A673 (cell line): Measurements from ENCODE around the gene DPP7. TPM values are rescaled to one million over a fixed set of nuclear protein-coding genes. Genes with fewer than 3 reads are reported as not detected.

Source experiments
- BruUV-seq: library from RNA; stranded (reverse); fragments of 400-500 nt; replicated peaks from 2 replicates; lab custom pipeline; 2021; lab: Mats Ljungman, UMichigan
- CTCF ChIA-PET: fragments of 300-600 bp; sonication (Branson Sonifier 250); formaldehyde crosslinking; loops from one replicate; lab custom pipeline; 2022; ENCODE audit warnings: antibody characterized with exemption; lab: Charles Lee
- POLR2A ChIA-PET: fragments of 300-600 bp; sonication (Branson Sonifier 250); formaldehyde crosslinking; loops from one replicate; lab custom pipeline; 2022; ENCODE audit warnings: antibody characterized with exemption; ENCODE audit not compliant: low non-redundant PET; lab: Charles Lee
- DNase-seq: peaks from one replicate; pipeline ENCODE4 v3.0.0-alpha.2; 2015; ENCODE audit warnings: low spot score
- H3K27ac ChIP-seq: fragments of 200-600 bp; sonication (generic); 2 replicates; pipeline ENCODE4 v1.5.1; 2016; ENCODE audit warnings: mixed run types, low read depth, mild to moderate bottlenecking, mixed read lengths, antibody characterized with exemption, low read length; ENCODE audit not compliant: poor library complexity, severe bottlenecking
- H3K27me3 ChIP-seq: fragments of 200-600 bp; sonication (generic); replicated peaks from 2 replicates; pipeline ENCODE4 v1.6.1; 2017; ENCODE audit warnings: mixed run types, low read depth, mild to moderate bottlenecking, mixed read lengths, antibody characterized with exemption, low read length; ENCODE audit not compliant: insufficient read depth, poor library complexity
- H3K36me3 ChIP-seq: fragments of 200-600 bp; sonication (generic); 2 replicates; pipeline ENCODE4 v1.6.1; 2016; ENCODE audit warnings: mixed run types, mild to moderate bottlenecking, mixed read lengths, antibody characterized with exemption, low read length; ENCODE audit not compliant: insufficient read depth, poor library complexity, severe bottlenecking
- H3K4me1 ChIP-seq: fragments of 200-600 bp; sonication (generic); 2 replicates; pipeline ENCODE4 v1.6.1; 2017; ENCODE audit warnings: mixed run types, mild to moderate bottlenecking, mixed read lengths, antibody characterized with exemption, low read length; ENCODE audit not compliant: insufficient read depth, poor library complexity, severe bottlenecking
- H3K4me3 ChIP-seq: fragments of 200-600 bp; sonication (generic); 2 replicates; pipeline ENCODE4 v1.5.1; 2016; ENCODE audit warnings: low read depth, mixed run types, mild to moderate bottlenecking, mixed read lengths, low read length; ENCODE audit not compliant: poor library complexity, severe bottlenecking
- H3K9me3 ChIP-seq: fragments of 200-600 bp; sonication (generic); 2 replicates; pipeline ENCODE4 v1.6.1; 2016; ENCODE audit warnings: mixed run types, low read depth, mild to moderate bottlenecking, mixed read lengths, antibody characterized with exemption, low read length; ENCODE audit not compliant: poor library complexity, severe bottlenecking
- CTCF ChIP-seq: fragments of 300-800, 200-600 bp; sonication (generic); conservative IDR thresholded peaks from 2 replicates; pipeline ENCODE4 v1.5.1; 2017; ENCODE audit warnings: low read depth, mild to moderate bottlenecking, antibody characterized with exemption, low read length, moderate library complexity, mixed read lengths
- EZH2 ChIP-seq: fragments of 200-600 bp; sonication (generic); IDR thresholded peaks from 2 replicates; pipeline ENCODE4 v1.6.1; 2017; ENCODE audit warnings: borderline replicate concordance, low read depth, mild to moderate bottlenecking, mixed read lengths, antibody characterized with exemption, low read length; ENCODE audit not compliant: poor library complexity, severe bottlenecking
- intact Hi-C: fragments of 100-400 bp; cut with micrococcal nuclease; formaldehyde crosslinking; loops from one replicate; pipeline ENCODE4 v1.10.0; 2022; ENCODE audit not compliant: unreplicated experiment
- total RNA-seq: library from RNA; stranded (reverse); gene quantifications from 2 replicates; pipeline ENCODE4 v1.2.3, GENCODE V29; 2021

The DPP7 gene
- total RNA-seq, 1 experiment from 2014 or later: 120 TPM

- Histone ChIP-seq H3K4me1 (peaks cover 15% of the 10 kb centered on the region), H3K9me3 (no peaks in the 10 kb centered on the region), H3K36me3 (peaks cover 7% of the 10 kb centered on the region), H3K4me3 (peak overlapping the region; percentile 61), H3K27me3 (no peaks in the 10 kb centered on the region), H3K27ac (peak overlapping the region; percentile 68)
- intact Hi-C loops: no loop called here
- TF ChIP-seq CTCF (no peak), EZH2 (no peak)
- ChIA-PET POLR2A (interaction anchor here (0.7 kb wide), 1 partner anchor 17 kb away, joined by 7 read pairs; the partner anchor contains the start of gene MAN1B1), CTCF (interaction anchor here (0.6 to 1.8 kb wide), 4 partner anchors 17 to 369 kb away, joined by 3 to 4 read pairs (median 4); no protein-coding TSS in a partner anchor)
- no peak for DNase-seq
- BruUV-seq: no TSS peak
Observed at GRCh38 chr9:137069508-137070091, 44.9 kb downstream of the DPP7 start.

- Histone ChIP-seq H3K9me3 (no peaks in the 10 kb centered on the region), H3K4me1 (peaks cover 15% of the 10 kb centered on the region), H3K27ac (no peak overlapping the region), H3K4me3 (peak overlapping the region; percentile 61), H3K27me3 (no peaks in the 10 kb centered on the region), H3K36me3 (peaks cover 7% of the 10 kb centered on the region)
- ChIA-PET POLR2A (no interaction called here), CTCF (interaction anchor here (0.6 to 2.0 kb wide), 8 partner anchors 16 to 368 kb away, joined by 3 to 11 read pairs (median 5); partner anchors contain the start of gene MAN1B1)
- intact Hi-C loops: no loop called here
- BruUV-seq: no TSS peak
- no peak for TF ChIP-seq EZH2
- no peak for TF ChIP-seq CTCF
- no peak for DNase-seq
Observed at GRCh38 chr9:137068539-137069507, 45.7 kb downstream of the DPP7 start.

GRCh38 chr9:137067860-137068538, 46.5 kb downstream of the DPP7 start:
- Histone ChIP-seq H3K27ac (no peak overlapping the region), H3K27me3 (no peaks in the 10 kb centered on the region), H3K4me3 (peak overlapping the region; percentile 61), H3K4me1 (peaks cover 15% of the 10 kb centered on the region), H3K9me3 (no peaks in the 10 kb centered on the region), H3K36me3 (peaks cover 7% of the 10 kb centered on the region)
- DNase-seq: peak; percentile 88
- TF ChIP-seq EZH2 (no peak), CTCF (peak; percentile 77)
- intact Hi-C loops: no loop called here
- ChIA-PET POLR2A (no interaction called here), CTCF (interaction anchor here (0.6 to 2.0 kb wide), 14 partner anchors 9 to 289 kb away, joined by 3 to 11 read pairs (median 5); partner anchors contain the start of genes FUT7, MAN1B1, NPDC1 and UAP1L1)
- no TSS peak for BruUV-seq
